ENCODE data around the gene SRGAP2C.
"Not testable (repeated sequence)": the region's sequence is repeated elsewhere in the genome, so short reads cannot be mapped to it uniquely, and the experiment has no call there.

- not testable (repeated sequence) for TF ChIP-seq EZH2 (optimal IDR thresholded peaks at IDR 0.05; ENCODE audit: low read depth, low read length); EZH2phosphoT487 (IDR thresholded peaks at IDR 0.05; ENCODE audit: low read length)
Observed at GRCh38 chr1:121332141-121332540, 147.4 kb downstream of the SRGAP2C start.
